WTC11 (cell line): ENCODE results near the gene PRDX2. TPM values are rescaled to one million over a fixed set of nuclear protein-coding genes. Genes with fewer than 3 reads are reported as not detected.
A peak's percentile ranks its signal among the peaks of the same experiment; 100 is the strongest.

Experiments
- CREM ChIP-seq: sonication (generic); formaldehyde crosslinking; IDR thresholded peaks from 2 replicates; pipeline ENCODE4 v1.8.1; 2022; ENCODE audit warnings: mild to moderate bottlenecking, missing genetic modification reagents, moderate library complexity
- GTF2I ChIP-seq: fragments of 250-450 bp; sonication (Bioruptor Pico); conservative IDR thresholded peaks from 2 replicates; pipeline ENCODE4 v1.4.0; 2021; ENCODE audit warnings: mild to moderate bottlenecking
- MXD4 ChIP-seq: fragments of 250-450 bp; sonication (Bioruptor Pico); IDR thresholded peaks from 2 replicates; pipeline ENCODE4 v1.8.0; 2021; ENCODE audit warnings: mild to moderate bottlenecking, moderate library complexity, borderline replicate concordance
- MYBL2 ChIP-seq: sonication (generic); formaldehyde crosslinking; IDR thresholded peaks from 2 replicates; pipeline ENCODE4 v1.8.1; 2023; ENCODE audit warnings: mild to moderate bottlenecking, moderate library complexity, missing genetic modification reagents
- RELA ChIP-seq: sonication (generic); formaldehyde crosslinking; IDR thresholded peaks from 2 replicates; pipeline ENCODE4 v1.8.1; 2022; ENCODE audit warnings: missing genetic modification reagents, mild to moderate bottlenecking, borderline replicate concordance
- SMAD3 ChIP-seq: sonication (generic); formaldehyde crosslinking; IDR thresholded peaks from 2 replicates; pipeline ENCODE4 v1.8.0; 2022; ENCODE audit warnings: missing genetic modification reagents, mild to moderate bottlenecking, borderline replicate concordance
- ZNF232 ChIP-seq: sonication (generic); formaldehyde crosslinking; IDR thresholded peaks from 2 replicates; pipeline ENCODE4 v1.8.0; 2022; ENCODE audit warnings: mild to moderate bottlenecking, missing genetic modification reagents
- ZNF396 ChIP-seq: fragments of 250-450 bp; sonication (Bioruptor Pico); IDR thresholded peaks from 2 replicates; pipeline ENCODE4 v1.8.0; 2021; ENCODE audit warnings: mild to moderate bottlenecking, moderate library complexity, borderline replicate concordance
- ZNF423 ChIP-seq: fragments of 250-450 bp; sonication (Bioruptor Pico); IDR thresholded peaks from 2 replicates; pipeline ENCODE4 v2.1.2; 2022; ENCODE audit warnings: mild to moderate bottlenecking, moderate library complexity
- total RNA-seq: library from RNA; stranded (reverse); gene quantifications from 3 replicates; pipeline ENCODE4 v1.2.3, GENCODE V29; 2021
- TF ChIP-seq, protein P1 (sequence below): sonication (generic); formaldehyde crosslinking; IDR thresholded peaks from 2 replicates; pipeline ENCODE4 v1.8.0; 2023; ENCODE audit warnings: mild to moderate bottlenecking, missing genetic modification reagents
- TF ChIP-seq, protein P2 (sequence below): fragments of 250-450 bp; sonication (Bioruptor Pico); IDR thresholded peaks from 2 replicates; pipeline ENCODE4 v2.1.2; 2022; ENCODE audit warnings: mild to moderate bottlenecking, moderate library complexity
- TF ChIP-seq, protein P3 (sequence below): sonication (generic); formaldehyde crosslinking; IDR thresholded peaks from 2 replicates; pipeline ENCODE4 v1.8.0; 2022; ENCODE audit warnings: mild to moderate bottlenecking, missing genetic modification reagents
- TF ChIP-seq, protein P4 (sequence below): sonication (generic); formaldehyde crosslinking; IDR thresholded peaks from 2 replicates; pipeline ENCODE4 v1.8.1; 2023; ENCODE audit warnings: mild to moderate bottlenecking, missing genetic modification reagents
- TF ChIP-seq, protein P5 (sequence below): sonication (generic); formaldehyde crosslinking; IDR thresholded peaks from 2 replicates; pipeline ENCODE4 v1.8.1; 2023; ENCODE audit warnings: mild to moderate bottlenecking, missing genetic modification reagents, moderate library complexity
- TF ChIP-seq, protein P6 (sequence below): sonication (generic); formaldehyde crosslinking; IDR thresholded peaks from 2 replicates; pipeline ENCODE4 v1.8.0; 2023; ENCODE audit warnings: missing genetic modification reagents, mild to moderate bottlenecking, borderline replicate concordance
- TF ChIP-seq, protein P7 (sequence below): sonication (generic); formaldehyde crosslinking; IDR thresholded peaks from 2 replicates; pipeline ENCODE4 v1.8.0; 2023; ENCODE audit warnings: missing genetic modification reagents

PRDX2 gene
- total RNA-seq, 1 experiment from 2014 or later, result 378 TPM

DNA sequence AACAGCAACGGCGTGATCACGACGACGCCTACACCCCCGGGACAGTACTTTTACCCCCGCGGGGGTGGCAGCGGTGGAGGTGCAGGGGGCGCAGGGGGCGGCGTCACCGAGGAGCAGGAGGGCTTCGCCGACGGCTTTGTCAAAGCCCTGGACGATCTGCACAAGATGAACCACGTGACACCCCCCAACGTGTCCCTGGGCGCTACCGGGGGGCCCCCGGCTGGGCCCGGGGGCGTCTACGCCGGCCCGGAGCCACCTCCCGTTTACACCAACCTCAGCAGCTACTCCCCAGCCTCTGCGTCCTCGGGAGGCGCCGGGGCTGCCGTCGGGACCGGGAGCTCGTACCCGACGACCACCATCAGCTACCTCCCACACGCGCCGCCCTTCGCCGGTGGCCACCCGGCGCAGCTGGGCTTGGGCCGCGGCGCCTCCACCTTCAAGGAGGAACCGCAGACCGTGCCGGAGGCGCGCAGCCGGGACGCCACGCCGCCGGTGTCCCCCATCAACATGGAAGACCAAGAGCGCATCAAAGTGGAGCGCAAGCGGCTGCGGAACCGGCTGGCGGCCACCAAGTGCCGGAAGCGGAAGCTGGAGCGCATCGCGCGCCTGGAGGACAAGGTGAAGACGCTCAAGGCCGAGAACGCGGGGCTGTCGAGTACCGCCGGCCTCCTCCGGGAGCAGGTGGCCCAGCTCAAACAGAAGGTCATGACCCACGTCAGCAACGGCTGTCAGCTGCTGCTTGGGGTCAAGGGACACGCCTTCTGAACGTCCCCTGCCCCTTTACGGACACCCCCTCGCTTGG lies 9.3 kb downstream of the PRDX2 start (continued):
- TF ChIP-seq ZNF396 (CRISPR knock-in tag) (no peak), MYBL2 (CRISPR knock-in tag) (peak; percentile 86; the same call in 1 of the 2 replicates), GTF2I (no peak), SMAD3 (CRISPR knock-in tag) (peak; percentile 67; the same call in 1 of the 2 replicates), CREM (no peak), RELA (CRISPR knock-in tag) (peak; percentile 53), ZNF232 (CRISPR knock-in tag) (0 out of 2 replicates have a peak, but pooled peaks have one; percentile 35), MXD4 (CRISPR knock-in tag) (no peak), ZNF423 (no peak)
- TF ChIP-seq, protein P1, sequence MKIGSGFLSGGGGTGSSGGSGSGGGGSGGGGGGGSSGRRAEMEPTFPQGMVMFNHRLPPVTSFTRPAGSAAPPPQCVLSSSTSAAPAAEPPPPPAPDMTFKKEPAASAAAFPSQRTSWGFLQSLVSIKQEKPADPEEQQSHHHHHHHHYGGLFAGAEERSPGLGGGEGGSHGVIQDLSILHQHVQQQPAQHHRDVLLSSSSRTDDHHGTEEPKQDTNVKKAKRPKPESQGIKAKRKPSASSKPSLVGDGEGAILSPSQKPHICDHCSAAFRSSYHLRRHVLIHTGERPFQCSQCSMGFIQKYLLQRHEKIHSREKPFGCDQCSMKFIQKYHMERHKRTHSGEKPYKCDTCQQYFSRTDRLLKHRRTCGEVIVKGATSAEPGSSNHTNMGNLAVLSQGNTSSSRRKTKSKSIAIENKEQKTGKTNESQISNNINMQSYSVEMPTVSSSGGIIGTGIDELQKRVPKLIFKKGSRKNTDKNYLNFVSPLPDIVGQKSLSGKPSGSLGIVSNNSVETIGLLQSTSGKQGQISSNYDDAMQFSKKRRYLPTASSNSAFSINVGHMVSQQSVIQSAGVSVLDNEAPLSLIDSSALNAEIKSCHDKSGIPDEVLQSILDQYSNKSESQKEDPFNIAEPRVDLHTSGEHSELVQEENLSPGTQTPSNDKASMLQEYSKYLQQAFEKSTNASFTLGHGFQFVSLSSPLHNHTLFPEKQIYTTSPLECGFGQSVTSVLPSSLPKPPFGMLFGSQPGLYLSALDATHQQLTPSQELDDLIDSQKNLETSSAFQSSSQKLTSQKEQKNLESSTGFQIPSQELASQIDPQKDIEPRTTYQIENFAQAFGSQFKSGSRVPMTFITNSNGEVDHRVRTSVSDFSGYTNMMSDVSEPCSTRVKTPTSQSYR (CRISPR knock-in tag), result no peak
- TF ChIP-seq, protein P2, sequence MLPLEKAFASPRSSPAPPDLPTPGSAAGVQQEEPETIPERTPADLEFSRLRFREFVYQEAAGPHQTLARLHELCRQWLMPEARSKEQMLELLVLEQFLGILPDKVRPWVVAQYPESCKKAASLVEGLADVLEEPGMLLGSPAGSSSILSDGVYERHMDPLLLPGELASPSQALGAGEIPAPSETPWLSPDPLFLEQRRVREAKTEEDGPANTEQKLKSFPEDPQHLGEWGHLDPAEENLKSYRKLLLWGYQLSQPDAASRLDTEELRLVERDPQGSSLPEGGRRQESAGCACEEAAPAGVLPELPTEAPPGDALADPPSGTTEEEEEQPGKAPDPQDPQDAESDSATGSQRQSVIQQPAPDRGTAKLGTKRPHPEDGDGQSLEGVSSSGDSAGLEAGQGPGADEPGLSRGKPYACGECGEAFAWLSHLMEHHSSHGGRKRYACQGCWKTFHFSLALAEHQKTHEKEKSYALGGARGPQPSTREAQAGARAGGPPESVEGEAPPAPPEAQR, result no peak
- TF ChIP-seq, protein P3, sequence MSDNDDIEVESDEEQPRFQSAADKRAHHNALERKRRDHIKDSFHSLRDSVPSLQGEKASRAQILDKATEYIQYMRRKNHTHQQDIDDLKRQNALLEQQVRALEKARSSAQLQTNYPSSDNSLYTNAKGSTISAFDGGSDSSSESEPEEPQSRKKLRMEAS (CRISPR knock-in tag), result peak; percentile 87
- TF ChIP-seq, protein P4, sequence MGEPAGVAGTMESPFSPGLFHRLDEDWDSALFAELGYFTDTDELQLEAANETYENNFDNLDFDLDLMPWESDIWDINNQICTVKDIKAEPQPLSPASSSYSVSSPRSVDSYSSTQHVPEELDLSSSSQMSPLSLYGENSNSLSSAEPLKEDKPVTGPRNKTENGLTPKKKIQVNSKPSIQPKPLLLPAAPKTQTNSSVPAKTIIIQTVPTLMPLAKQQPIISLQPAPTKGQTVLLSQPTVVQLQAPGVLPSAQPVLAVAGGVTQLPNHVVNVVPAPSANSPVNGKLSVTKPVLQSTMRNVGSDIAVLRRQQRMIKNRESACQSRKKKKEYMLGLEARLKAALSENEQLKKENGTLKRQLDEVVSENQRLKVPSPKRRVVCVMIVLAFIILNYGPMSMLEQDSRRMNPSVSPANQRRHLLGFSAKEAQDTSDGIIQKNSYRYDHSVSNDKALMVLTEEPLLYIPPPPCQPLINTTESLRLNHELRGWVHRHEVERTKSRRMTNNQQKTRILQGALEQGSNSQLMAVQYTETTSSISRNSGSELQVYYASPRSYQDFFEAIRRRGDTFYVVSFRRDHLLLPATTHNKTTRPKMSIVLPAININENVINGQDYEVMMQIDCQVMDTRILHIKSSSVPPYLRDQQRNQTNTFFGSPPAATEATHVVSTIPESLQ, result no peak
- TF ChIP-seq, protein P5, sequence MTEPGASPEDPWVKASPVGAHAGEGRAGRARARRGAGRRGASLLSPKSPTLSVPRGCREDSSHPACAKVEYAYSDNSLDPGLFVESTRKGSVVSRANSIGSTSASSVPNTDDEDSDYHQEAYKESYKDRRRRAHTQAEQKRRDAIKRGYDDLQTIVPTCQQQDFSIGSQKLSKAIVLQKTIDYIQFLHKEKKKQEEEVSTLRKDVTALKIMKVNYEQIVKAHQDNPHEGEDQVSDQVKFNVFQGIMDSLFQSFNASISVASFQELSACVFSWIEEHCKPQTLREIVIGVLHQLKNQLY (CRISPR knock-in tag), result no peak
- TF ChIP-seq, protein P6, sequence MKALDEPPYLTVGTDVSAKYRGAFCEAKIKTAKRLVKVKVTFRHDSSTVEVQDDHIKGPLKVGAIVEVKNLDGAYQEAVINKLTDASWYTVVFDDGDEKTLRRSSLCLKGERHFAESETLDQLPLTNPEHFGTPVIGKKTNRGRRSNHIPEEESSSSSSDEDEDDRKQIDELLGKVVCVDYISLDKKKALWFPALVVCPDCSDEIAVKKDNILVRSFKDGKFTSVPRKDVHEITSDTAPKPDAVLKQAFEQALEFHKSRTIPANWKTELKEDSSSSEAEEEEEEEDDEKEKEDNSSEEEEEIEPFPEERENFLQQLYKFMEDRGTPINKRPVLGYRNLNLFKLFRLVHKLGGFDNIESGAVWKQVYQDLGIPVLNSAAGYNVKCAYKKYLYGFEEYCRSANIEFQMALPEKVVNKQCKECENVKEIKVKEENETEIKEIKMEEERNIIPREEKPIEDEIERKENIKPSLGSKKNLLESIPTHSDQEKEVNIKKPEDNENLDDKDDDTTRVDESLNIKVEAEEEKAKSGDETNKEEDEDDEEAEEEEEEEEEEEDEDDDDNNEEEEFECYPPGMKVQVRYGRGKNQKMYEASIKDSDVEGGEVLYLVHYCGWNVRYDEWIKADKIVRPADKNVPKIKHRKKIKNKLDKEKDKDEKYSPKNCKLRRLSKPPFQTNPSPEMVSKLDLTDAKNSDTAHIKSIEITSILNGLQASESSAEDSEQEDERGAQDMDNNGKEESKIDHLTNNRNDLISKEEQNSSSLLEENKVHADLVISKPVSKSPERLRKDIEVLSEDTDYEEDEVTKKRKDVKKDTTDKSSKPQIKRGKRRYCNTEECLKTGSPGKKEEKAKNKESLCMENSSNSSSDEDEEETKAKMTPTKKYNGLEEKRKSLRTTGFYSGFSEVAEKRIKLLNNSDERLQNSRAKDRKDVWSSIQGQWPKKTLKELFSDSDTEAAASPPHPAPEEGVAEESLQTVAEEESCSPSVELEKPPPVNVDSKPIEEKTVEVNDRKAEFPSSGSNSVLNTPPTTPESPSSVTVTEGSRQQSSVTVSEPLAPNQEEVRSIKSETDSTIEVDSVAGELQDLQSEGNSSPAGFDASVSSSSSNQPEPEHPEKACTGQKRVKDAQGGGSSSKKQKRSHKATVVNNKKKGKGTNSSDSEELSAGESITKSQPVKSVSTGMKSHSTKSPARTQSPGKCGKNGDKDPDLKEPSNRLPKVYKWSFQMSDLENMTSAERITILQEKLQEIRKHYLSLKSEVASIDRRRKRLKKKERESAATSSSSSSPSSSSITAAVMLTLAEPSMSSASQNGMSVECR, result peak; percentile 73; the same call in 1 of the 2 replicates
- TF ChIP-seq, protein P7, sequence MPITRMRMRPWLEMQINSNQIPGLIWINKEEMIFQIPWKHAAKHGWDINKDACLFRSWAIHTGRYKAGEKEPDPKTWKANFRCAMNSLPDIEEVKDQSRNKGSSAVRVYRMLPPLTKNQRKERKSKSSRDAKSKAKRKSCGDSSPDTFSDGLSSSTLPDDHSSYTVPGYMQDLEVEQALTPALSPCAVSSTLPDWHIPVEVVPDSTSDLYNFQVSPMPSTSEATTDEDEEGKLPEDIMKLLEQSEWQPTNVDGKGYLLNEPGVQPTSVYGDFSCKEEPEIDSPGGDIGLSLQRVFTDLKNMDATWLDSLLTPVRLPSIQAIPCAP (CRISPR knock-in tag), result no peak
